ENCODE measurements around the gene CDK6. TPM values are rescaled to one million over a fixed set of nuclear protein-coding genes. Genes with fewer than 3 reads are reported as not detected.

Gene CDK6
- polyA plus RNA-seq, 1 donor (not counting 4 experiments of a cell fraction or from before 2014, with no cell fraction given): 53.5 TPM

GRCh38 chr7:92748495-92748894 lies 87.9 kb downstream of the CDK6 start:
- dilution Hi-C loops (cut with MboI; ENCODE audit: extremely low pct_ligation_motif_present, low sequenced_read_pairs): no loop called here
- Histone ChIP-seq H3K79me2 (ENCODE audit: control insufficient read depth, insufficient read depth, low read length) (peaks cover 66% of the 10 kb centered on the region), H3K4me3 (ENCODE audit: control insufficient read depth in 2 of 3, extremely low read depth in 1 of 3, insufficient read depth in 2 of 3, low read depth in 1 of 3, low read length in 3 of 3) (no peak overlapping the region), H2AFZ (ENCODE audit: control insufficient read depth, low read length) (no peak overlapping the region), H3K4me1 (ENCODE audit: control insufficient read depth, extremely low read depth, insufficient read depth, low read length) (peaks cover 60% of the 10 kb centered on the region), H3K27ac (ENCODE audit: control insufficient read depth, insufficient read depth, low read length) (peak overlapping the region; percentile 96), H4K20me1 (ENCODE audit: control insufficient read depth, extremely low read depth, insufficient read depth, low read length) (no peaks in the 10 kb centered on the region), H3K9ac (ENCODE audit: control insufficient read depth, extremely low read depth, insufficient read depth, low read length) (no peak overlapping the region), H3K36me3 (ENCODE audit: control insufficient read depth in 2 of 2, extremely low read depth in 1 of 2, insufficient read depth in 2 of 2, low read length in 2 of 2) (peaks cover 0 to 11% of the 10 kb centered on the region in 2 experiments), H3K9me3 (ENCODE audit: control insufficient read depth, low read depth, low read length) (no peaks in the 10 kb centered on the region), H3K4me2 (ENCODE audit: control insufficient read depth, extremely low read depth, insufficient read depth, low read depth, low read length) (no peak overlapping the region), H3K27me3 (ENCODE audit: control insufficient read depth, extremely low read depth, insufficient read depth, low read length) (no peaks in the 10 kb centered on the region), H3K9me1 (ENCODE audit: control insufficient read depth, extremely low read depth, insufficient read depth, low read length) (no peaks in the 10 kb centered on the region)
- no peak for TF ChIP-seq EZH2 (IDR thresholded peaks at IDR 0.05; ENCODE audit: low read length)
- no peak for TF ChIP-seq CTCF (optimal IDR thresholded peaks at IDR 0.05 in 1 of 3, IDR thresholded peaks at IDR 0.05 in 1 of 3, conservative IDR thresholded peaks at IDR 0.05 in 1 of 3; ENCODE audit: extremely low read depth in 1 of 3, insufficient read depth in 2 of 3, low read length in 3 of 3)
- FAIRE-seq (no peak), DNase-seq (ENCODE audit: low read depth, low spot score) (no peak)

- peak; percentile 81 for FAIRE-seq
- H4K20me1 ChIP-seq (ENCODE audit: control insufficient read depth, extremely low read depth, insufficient read depth, low read length): no peaks in the 10 kb centered on the region
- no peaks in the 10 kb centered on the region for H3K9me3 ChIP-seq (ENCODE audit: control insufficient read depth, low read depth, low read length)
- no peaks in the 10 kb centered on the region for H3K27me3 ChIP-seq (ENCODE audit: control insufficient read depth, extremely low read depth, insufficient read depth, low read length)
- dilution Hi-C loops (cut with MboI; ENCODE audit: extremely low pct_ligation_motif_present, low sequenced_read_pairs): no loop called here
- H3K79me2 ChIP-seq (ENCODE audit: control insufficient read depth, insufficient read depth, low read length): peaks cover 78% of the 10 kb centered on the region
- TF ChIP-seq EZH2 (IDR thresholded peaks at IDR 0.05; ENCODE audit: low read length): no peak
- TF ChIP-seq CTCF (optimal IDR thresholded peaks at IDR 0.05 in 1 of 3, IDR thresholded peaks at IDR 0.05 in 1 of 3, conservative IDR thresholded peaks at IDR 0.05 in 1 of 3; ENCODE audit: extremely low read depth in 1 of 3, insufficient read depth in 2 of 3, low read length in 3 of 3): no peak
- no peak for DNase-seq (ENCODE audit: low read depth, low spot score)
- peak overlapping the region; percentile 66 for H3K9ac ChIP-seq (ENCODE audit: control insufficient read depth, extremely low read depth, insufficient read depth, low read length)
- H3K4me2 ChIP-seq (ENCODE audit: control insufficient read depth, extremely low read depth, insufficient read depth, low read depth, low read length): peak overlapping the region; percentile 85
- peaks cover 0 to 11% of the 10 kb centered on the region in 2 experiments for H3K36me3 ChIP-seq (ENCODE audit: control insufficient read depth in 2 of 2, extremely low read depth in 1 of 2, insufficient read depth in 2 of 2, low read length in 2 of 2)
- H2AFZ ChIP-seq (ENCODE audit: control insufficient read depth, low read length): no peak overlapping the region
- H3K27ac ChIP-seq (ENCODE audit: control insufficient read depth, insufficient read depth, low read length): peak overlapping the region; percentile 96
- no peaks in the 10 kb centered on the region for H3K9me1 ChIP-seq (ENCODE audit: control insufficient read depth, extremely low read depth, insufficient read depth, low read length)
- peaks cover 53% of the 10 kb centered on the region for H3K4me1 ChIP-seq (ENCODE audit: control insufficient read depth, extremely low read depth, insufficient read depth, low read length)
- peak overlapping the region in 2 of 3 experiments; percentile 48 for H3K4me3 ChIP-seq (ENCODE audit: control insufficient read depth in 2 of 3, extremely low read depth in 1 of 3, insufficient read depth in 2 of 3, low read depth in 1 of 3, low read length in 3 of 3)
These were observed 89.1 kb downstream of the CDK6 start for GRCh38 chr7:92747041-92747835.

Measured in keratinocyte (primary cell).